H1 (cell line): Measurements from ENCODE around the gene R3HDM2. TPM values are rescaled to one million over a fixed set of nuclear protein-coding genes. Genes with fewer than 3 reads are reported as not detected.
A peak's percentile ranks its signal among the peaks of the same experiment; 100 is the strongest.

Source experiments
- CTCF ChIA-PET: fragments of 300-600 bp; sonication (Branson Sonifier 250); formaldehyde crosslinking; loops from one replicate; lab custom pipeline; 2021; ENCODE audit not compliant: partially characterized antibody; lab: Charles Lee
- POLR2A ChIA-PET: fragments of 300-600 bp; sonication (Branson Sonifier 250); formaldehyde crosslinking; loops from one replicate; lab custom pipeline; 2021; ENCODE audit warnings: inconsistent platforms; ENCODE audit not compliant: partially characterized antibody; lab: Charles Lee
- DNase-seq, 2 experiments: peaks; one replicate each; pipeline versions ENCODE4 v3.0.0 to v3.0.0-alpha.2; 2010 to 2022; ENCODE audit warnings: low spot score in 2 of 2, low read depth in 1 of 2, mixed read lengths in 1 of 2
- FAIRE-seq: peaks from 2 replicates; lab custom pipeline; 2011; peaks lifted over from hg19 to GRCh38; lab: Jason Lieb, UNC
- H2AFZ ChIP-seq: 2 replicates; pipeline ENCODE4 v1.8.1; 2012; ENCODE audit warnings: low read length, inconsistent platforms
- H2AK5ac ChIP-seq: 2 replicates; pipeline ENCODE4 v1.6.1; 2013; ENCODE audit warnings: low read depth, low read length
- H2BK120ac ChIP-seq: replicated peaks from 2 replicates; pipeline ENCODE3; 2013; ENCODE audit warnings: low read depth, low read length, inconsistent platforms
- H2BK12ac ChIP-seq: 2 replicates; pipeline ENCODE4 v1.6.1; 2013; ENCODE audit warnings: low read depth, low read length
- H2BK15ac ChIP-seq: 2 replicates; pipeline ENCODE4 v1.6.1; 2013; ENCODE audit warnings: low read length
- H2BK20ac ChIP-seq: 2 replicates; pipeline ENCODE4 v1.6.1; 2013; ENCODE audit warnings: low read length
- H2BK5ac ChIP-seq: 2 replicates; pipeline ENCODE4 v1.6.1; 2013; ENCODE audit warnings: low read depth, low read length
- H3K14ac ChIP-seq: 2 replicates; pipeline ENCODE4 v1.6.1; 2013; ENCODE audit warnings: inconsistent platforms; ENCODE audit not compliant: insufficient read length
- H3K18ac ChIP-seq: 2 replicates; pipeline ENCODE4 v1.6.1; 2013; ENCODE audit warnings: low read length; ENCODE audit errors: extremely low read depth
- H3K23ac ChIP-seq: 2 replicates; pipeline ENCODE4 v1.6.1; 2013; ENCODE audit warnings: inconsistent platforms; ENCODE audit not compliant: insufficient read length
- H3K23me2 ChIP-seq: 2 replicates; pipeline ENCODE4 v1.6.1; 2013; ENCODE audit warnings: low read depth, low read length
- H3K27ac ChIP-seq: 2 replicates; pipeline ENCODE4 v1.6.1; 2011; ENCODE audit warnings: low read depth, low read length, inconsistent platforms
- H3K27me3 ChIP-seq, 4 experiments: replicated peaks in 1 of 4; 1 replicate in 1 of 4; 2 replicates in 3 of 4; pipeline versions ENCODE4 v1.6.1 to v1.8.1; 2011 to 2013; ENCODE audit warnings: low read length in 3 of 4, mild to moderate bottlenecking in 3 of 4, inconsistent platforms in 2 of 4, mixed read lengths in 2 of 4, moderate library complexity in 1 of 4; ENCODE audit not compliant: control insufficient read depth in 3 of 4, insufficient read depth in 3 of 4; ENCODE audit errors: extremely low read depth in 1 of 4
- H3K36me3 ChIP-seq, 4 experiments: 2 replicates each; pipeline versions ENCODE4 v1.6.1 to v1.8.1; 2011 to 2013; ENCODE audit warnings: mild to moderate bottlenecking in 4 of 4, low read length in 3 of 4, moderate library complexity in 2 of 4, control low read depth in 1 of 4, inconsistent platforms in 1 of 4; ENCODE audit not compliant: insufficient read depth in 4 of 4, control insufficient read depth in 2 of 4
- H3K4ac ChIP-seq: replicated peaks from 2 replicates; pipeline ENCODE3; 2013; ENCODE audit warnings: low read length, low read depth, mixed read lengths, inconsistent platforms; ENCODE audit not compliant: insufficient read length
- H3K4me1 ChIP-seq, 4 experiments: replicated peaks in 1 of 4; 1 replicate in 1 of 4; 2 replicates in 3 of 4; pipeline versions ENCODE4 v1.6.1 to v1.8.1; 2011 to 2013; ENCODE audit warnings: low read length in 3 of 4, inconsistent platforms in 2 of 4, mixed read lengths in 1 of 4; ENCODE audit not compliant: insufficient read depth in 4 of 4, control insufficient read depth in 3 of 4
- H3K4me2 ChIP-seq, 2 experiments: 2 replicates each; pipeline versions ENCODE4 v1.6.1 to v1.8.1; 2011 to 2013; ENCODE audit warnings: low read depth in 2 of 2, low read length in 2 of 2, control low read depth in 1 of 2, inconsistent platforms in 1 of 2, mild to moderate bottlenecking in 1 of 2; ENCODE audit not compliant: insufficient read depth in 1 of 2
- H3K4me3 ChIP-seq, 4 experiments: fragments of 200-600, 300-600 bp in 1 of 4; sonication (generic), shearing (Covaris generic), sonication (Bioruptor Twin) in 1 of 4; 2 replicates each; pipeline versions ENCODE4 v1.5.1 to v1.8.1; 2011 to 2016; ENCODE audit warnings: low read length in 4 of 4, low read depth in 3 of 4, control low read depth in 2 of 4, inconsistent platforms in 2 of 4, mild to moderate bottlenecking in 2 of 4, mixed read lengths in 1 of 4, moderate library complexity in 1 of 4; ENCODE audit not compliant: insufficient read depth in 2 of 4; ENCODE audit errors: extremely low read depth in 1 of 4
- H3K56ac ChIP-seq: replicated peaks from 2 replicates; pipeline ENCODE3; 2013; ENCODE audit warnings: low read depth, mild to moderate bottlenecking, mixed read lengths, low read length, inconsistent platforms; ENCODE audit not compliant: insufficient read length
- H3K79me1 ChIP-seq: 2 replicates; pipeline ENCODE4 v1.6.1; 2013; ENCODE audit warnings: low read depth, low read length, control low read depth
- H3K79me2 ChIP-seq, 2 experiments: 2 replicates each; pipeline versions ENCODE4 v1.6.1 to v1.8.1; 2012 to 2013; ENCODE audit warnings: low read length in 2 of 2, mild to moderate bottlenecking in 2 of 2, inconsistent platforms in 1 of 2; ENCODE audit not compliant: insufficient read depth in 2 of 2, control insufficient read depth in 1 of 2
- H3K9ac ChIP-seq, 4 experiments: replicated peaks in 1 of 4; 1 replicate in 1 of 4; 2 replicates in 3 of 4; pipeline versions ENCODE4 v1.6.1 to v1.8.1; 2011 to 2013; ENCODE audit warnings: low read depth in 3 of 4, low read length in 3 of 4, control low read depth in 2 of 4, mild to moderate bottlenecking in 2 of 4, moderate library complexity in 2 of 4, inconsistent platforms in 1 of 4; ENCODE audit errors: extremely low read depth in 1 of 4
- H3K9me3 ChIP-seq, 2 experiments: 2 replicates each; pipeline versions ENCODE4 v1.6.1 to v1.8.1; 2012 to 2013; ENCODE audit warnings: mild to moderate bottlenecking in 2 of 2, moderate library complexity in 2 of 2, control low read depth in 1 of 2, inconsistent platforms in 1 of 2, low read depth in 1 of 2, low read length in 1 of 2, mixed read lengths in 1 of 2; ENCODE audit not compliant: insufficient read depth in 2 of 2
- H4K20me1 ChIP-seq, 2 experiments: replicated peaks in 1 of 2; 2 replicates each; pipeline versions ENCODE3 to v1.8.1; 2011 to 2013; ENCODE audit warnings: inconsistent platforms in 2 of 2, low read length in 2 of 2, mild to moderate bottlenecking in 1 of 2; ENCODE audit not compliant: insufficient read depth in 2 of 2, control insufficient read depth in 1 of 2
- H4K5ac ChIP-seq: 2 replicates; pipeline ENCODE4 v1.6.1; 2013; ENCODE audit warnings: low read length, low read depth, mixed read lengths, inconsistent platforms; ENCODE audit not compliant: insufficient read length
- H4K8ac ChIP-seq: 2 replicates; pipeline ENCODE4 v1.8.0; 2013; ENCODE audit warnings: mild to moderate bottlenecking, moderate library complexity, low read length, inconsistent platforms; ENCODE audit not compliant: insufficient read depth; ENCODE audit errors: extremely low read depth
- H4K91ac ChIP-seq: replicated peaks from 2 replicates; pipeline ENCODE3; 2013; ENCODE audit warnings: low read length, mixed read lengths, inconsistent platforms; ENCODE audit not compliant: insufficient read length
- HDAC6 ChIP-seq: IDR thresholded peaks from one replicate; pipeline ENCODE4 v1.7.1; 2012; ENCODE audit warnings: low read depth, mild to moderate bottlenecking, inconsistent platforms, low read length, moderate library complexity
- SUZ12 ChIP-seq: fragments of 200-600 bp; sonication (generic); IDR thresholded peaks from 2 replicates; pipeline ENCODE4 v1.6.1; 2012; ENCODE audit warnings: mild to moderate bottlenecking, inconsistent platforms, low read length, moderate library complexity, mixed read lengths
- WGBS, 2 experiments: shearing (Covaris generic) in 1 of 2; methylation state at CpG; one replicate each; pipeline versions ENCODE4 v1.1.6 to v1.1.7; 2013 to 2015; ENCODE audit warnings: low lambda C conversion rate in 2 of 2, mixed read lengths in 2 of 2, inconsistent platforms in 1 of 2, low coverage in 1 of 2, missing lambda C conversion rate in 1 of 2; ENCODE audit not compliant: insufficient replicate concordance in 2 of 2, insufficient coverage in 1 of 2, insufficient read length in 1 of 2; ENCODE audit errors: extremely low coverage in 1 of 2, missing lambda C conversion rate in 1 of 2; 5-methylcytosine and 5-hydroxymethylcytosine counted together
- polyA plus RNA-seq, 7 experiments: library from polyadenylated mRNA; depleted of rRNA in 3 of 7; stranded (reverse) in 5 of 7; unstranded in 2 of 7; fragments of >200 nt in 5 of 7; fragments of 200-250 nt in 2 of 7; gene quantifications; 1 replicate in 5 of 7; 2 replicates in 1 of 7; 4 replicates in 1 of 7; pipeline versions ENCODE4 v1.2.1 to v1.2.3, GENCODE V29; 2011 to 2013; ENCODE audit warnings: missing spikeins in 2 of 7, mixed read lengths in 2 of 7
- total RNA-seq: library from RNA; stranded (reverse); fragmentation: NEBNext Ultra II Directional; extraction: Animal tissue kit (Norgen Biotek cat#: 25700); gene quantifications from 2 replicates; pipeline ENCODE4 v1.2.1, GENCODE V29; 2021

The R3HDM2 gene
- total and polyA plus RNA-seq, 2 of the 8 experiments (the other 6 are each of a cell fraction or from before 2014, with no cell fraction given): 25.6 to 27.0 TPM

GRCh38 chr12:57235728-57236131, 195.1 kb downstream of the R3HDM2 start:
- Histone ChIP-seq H3K27me3 (peaks cover 41 to 60% (median 53%) of the 10 kb centered on the region in 4 experiments), H3K79me2 (peaks cover under 1 to 7% of the 10 kb centered on the region in 2 experiments; a peak in 3 of 4 replicates), H3K4ac (no peak overlapping the region), H2BK15ac (no peak overlapping the region), H2AK5ac (no peak overlapping the region), H3K27ac (no peak overlapping the region), H3K9ac (no peak overlapping the region), H2BK12ac (0 out of 2 replicates have a peak overlapping the region, but pooled peaks have one; percentile 39), H4K8ac (no peak overlapping the region), H2BK5ac (no peak overlapping the region), H3K4me1 (peaks cover 6 to 59% (median 36%) of the 10 kb centered on the region in 4 experiments), H3K79me1 (peaks cover 8% of the 10 kb centered on the region), H3K9me3 (no peaks in the 10 kb centered on the region), H2BK20ac (no peak overlapping the region), H2BK120ac (no peak overlapping the region), H3K23ac (no peak overlapping the region), H4K5ac (no peak overlapping the region), H3K18ac (no peak overlapping the region), H3K4me3 (peak overlapping the region in 1 of 4 experiments; percentile 10; a peak in 3 of 8 replicates), H4K20me1 (peaks cover 25 to 41% of the 10 kb centered on the region in 2 experiments), H3K14ac (no peak overlapping the region), H4K91ac (no peak overlapping the region), H3K36me3 (peaks cover 29 to 39% (median 35%) of the 10 kb centered on the region in 4 experiments), H3K4me2 (peak overlapping the region; percentile 45 to 89; a peak in 1 of 4 replicates), H2AFZ (no peak overlapping the region), H3K23me2 (peaks cover 26% of the 10 kb centered on the region), H3K56ac (no peak overlapping the region)
- no peak for TF ChIP-seq HDAC6
- 0 out of 2 replicates have a peak, but pooled peaks have one; percentile 0 for TF ChIP-seq SUZ12
- no peak for FAIRE-seq
- 56% methylated on average over 7 of the region's 8 CpGs; no CpG with 5 or more reads in 1 of the 2 experiments for WGBS, 2 experiments
- ChIA-PET POLR2A (interaction anchor here (0.5 to 23.7 kb wide), 18 partner anchors 6 to 284 kb away, joined by 3 to 852 read pairs (median 4); partner anchors contain the start of genes DDIT3, GLI1, INHBE and LRP1), CTCF (interaction anchor here (17.3 to 27.9 kb wide), 3 partner anchors 8 to 221 kb away, joined by 225 to 726 read pairs (median 527); partner anchors contain the start of genes GLI1, INHBE, NXPH4 and SHMT2)
- no peak for DNase-seq
